Endodermal cell (in vitro differentiated cells): ENCODE measurements around the gene MMP24. TPM values are rescaled to one million over a fixed set of nuclear protein-coding genes. Genes with fewer than 3 reads are reported as not detected.
"Not testable (repeated sequence)": the region's sequence is repeated elsewhere in the genome, so short reads cannot be mapped to it uniquely, and the experiment has no call there.

Source experiments
- DNase-seq: peaks from one replicate; pipeline ENCODE4 v3.0.0-alpha.2; 2017
- H3K27ac ChIP-seq: 2 replicates; pipeline ENCODE4 v1.5.1; 2013; ENCODE audit warnings: mild to moderate bottlenecking, low read depth, low read length, moderate library complexity
- H3K27me3 ChIP-seq: 2 replicates; pipeline ENCODE4 v1.6.1; 2013; ENCODE audit warnings: mild to moderate bottlenecking, low read length, moderate library complexity; ENCODE audit not compliant: insufficient read depth, control insufficient read depth, poor library complexity, severe bottlenecking
- H3K36me3 ChIP-seq: 2 replicates; pipeline ENCODE4 v1.7.0; 2013; ENCODE audit warnings: mild to moderate bottlenecking, low read length, moderate library complexity; ENCODE audit not compliant: control insufficient read depth, insufficient read depth
- H3K4me1 ChIP-seq: one replicate; pipeline ENCODE4 v1.7.0; 2013; ENCODE audit warnings: low read length; ENCODE audit not compliant: control insufficient read depth, insufficient read depth
- H3K4me3 ChIP-seq: 2 replicates; pipeline ENCODE4 v1.5.1; 2013; ENCODE audit warnings: mild to moderate bottlenecking, low read length, moderate library complexity
- H3K9ac ChIP-seq: 2 replicates; pipeline ENCODE4 v1.6.1; 2013; ENCODE audit warnings: mild to moderate bottlenecking, low read length, moderate library complexity; ENCODE audit not compliant: poor library complexity, severe bottlenecking; ENCODE audit errors: extremely low read depth
- H3K9me3 ChIP-seq: 2 replicates; pipeline ENCODE4 v1.6.1; 2013; ENCODE audit warnings: mild to moderate bottlenecking, low read length, moderate library complexity; ENCODE audit not compliant: control insufficient read depth
- H3K27ac Mint-ChIP-seq: 2 replicates; pipeline ENCODE4 v1.8.0; 2020; ENCODE audit warnings: mixed read lengths
- H3K27me3 Mint-ChIP-seq: 2 replicates; pipeline ENCODE4 v1.8.0; 2021; ENCODE audit warnings: mild to moderate bottlenecking, mixed read lengths; ENCODE audit not compliant: insufficient read depth
- H3K36me3 Mint-ChIP-seq: 2 replicates; pipeline ENCODE4 v1.8.0; 2020; ENCODE audit warnings: low read depth, mixed read lengths
- H3K4me1 Mint-ChIP-seq: 2 replicates; pipeline ENCODE4 v1.8.0; 2020; ENCODE audit warnings: mixed read lengths
- H3K4me3 Mint-ChIP-seq: 2 replicates; pipeline ENCODE4 v1.8.0; 2020; ENCODE audit warnings: mild to moderate bottlenecking, moderate library complexity, mixed read lengths
- H3K9me3 Mint-ChIP-seq: 2 replicates; pipeline ENCODE4 v1.8.0; 2020; ENCODE audit warnings: mild to moderate bottlenecking, mixed read lengths
- WGBS, 2 experiments: methylation state at CpG; one replicate each; pipeline versions ENCODE4 v1.1.5 to v1.1.7; 2013; ENCODE audit warnings: missing lambda C conversion rate in 2 of 2, mixed read lengths in 1 of 2; ENCODE audit not compliant: insufficient coverage in 1 of 2, insufficient read length in 1 of 2; 5-methylcytosine and 5-hydroxymethylcytosine counted together
- total RNA-seq, 2 donors: library from RNA; stranded (reverse); fragmentation: NEBNext Ultra II Directional in 1 of 2; extraction: Animal tissue kit (Norgen Biotek cat#: 25700) in 1 of 2; gene quantifications; 2 replicates in 1 of 2; 3 replicates in 1 of 2; pipeline ENCODE4 v1.2.1, GENCODE V29; 2021
- TF ChIP-seq, protein P1 (sequence below): fragments of 200-600 bp; sonication (generic); conservative IDR thresholded peaks from 2 replicates; pipeline ENCODE4 v1.5.0; 2021; ENCODE audit warnings: antibody characterized with exemption, mild to moderate bottlenecking

Gene MMP24
- total RNA-seq, 2 donors from 2014 or later: 1.3 to 5.9 TPM

DNA sequence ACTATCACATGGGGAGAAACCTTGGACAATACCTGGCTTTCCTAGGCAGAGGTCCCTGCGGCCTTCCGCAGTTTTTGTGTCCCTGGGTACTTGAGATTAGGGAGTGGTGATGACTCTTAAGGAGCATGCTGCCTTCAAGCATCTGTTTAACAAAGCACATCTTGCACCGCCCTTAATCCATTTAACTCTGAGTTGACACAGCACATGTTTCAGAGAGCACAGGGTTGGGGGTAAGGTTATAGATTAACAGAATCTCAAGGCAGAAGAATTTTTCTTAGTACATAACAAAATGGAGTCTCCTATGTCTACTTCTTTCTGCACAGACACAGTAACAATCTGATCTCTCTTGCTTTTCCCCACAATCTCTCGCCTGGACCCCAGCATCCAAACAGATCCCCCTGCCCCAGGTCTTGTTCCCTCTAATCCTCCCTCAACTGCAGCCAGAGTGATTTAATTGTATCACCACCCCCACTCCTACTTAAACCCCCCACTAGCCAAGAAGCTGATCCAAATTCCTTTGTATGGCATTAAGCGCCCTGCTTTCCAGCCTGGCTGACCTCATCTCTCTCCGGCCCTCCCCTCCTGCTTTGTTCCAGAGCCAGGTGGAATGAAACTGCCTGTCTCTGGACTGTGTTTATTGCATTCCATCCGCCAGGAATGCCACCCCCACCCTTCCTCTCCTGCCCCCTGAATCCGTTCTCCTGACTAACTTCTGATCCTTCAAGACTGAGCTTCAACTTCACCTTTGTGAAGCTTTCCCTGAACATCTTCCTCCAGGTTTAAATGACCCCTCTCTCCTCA, 36.4 kb downstream of the MMP24 start:
- Mint-ChIP-seq H3K4me1 (peaks cover 37% of the 10 kb centered on the region), H3K4me3 (peak overlapping the region; percentile 40), H3K27ac (peak overlapping the region; percentile 99), H3K9me3 (peaks cover 59% of the 10 kb centered on the region)
- not testable (repeated sequence) for H3K36me3 Mint-ChIP-seq, H3K36me3 ChIP-seq, H3K9me3 ChIP-seq, H3K27me3 ChIP-seq, H3K27me3 Mint-ChIP-seq
- H3K27ac ChIP-seq: peak overlapping the region; percentile 89
- peaks cover 22% of the 10 kb centered on the region for H3K4me1 ChIP-seq
- DNase-seq: peak; percentile 91
- peak overlapping the region; percentile 91 for H3K9ac ChIP-seq
- TF ChIP-seq, protein P1, sequence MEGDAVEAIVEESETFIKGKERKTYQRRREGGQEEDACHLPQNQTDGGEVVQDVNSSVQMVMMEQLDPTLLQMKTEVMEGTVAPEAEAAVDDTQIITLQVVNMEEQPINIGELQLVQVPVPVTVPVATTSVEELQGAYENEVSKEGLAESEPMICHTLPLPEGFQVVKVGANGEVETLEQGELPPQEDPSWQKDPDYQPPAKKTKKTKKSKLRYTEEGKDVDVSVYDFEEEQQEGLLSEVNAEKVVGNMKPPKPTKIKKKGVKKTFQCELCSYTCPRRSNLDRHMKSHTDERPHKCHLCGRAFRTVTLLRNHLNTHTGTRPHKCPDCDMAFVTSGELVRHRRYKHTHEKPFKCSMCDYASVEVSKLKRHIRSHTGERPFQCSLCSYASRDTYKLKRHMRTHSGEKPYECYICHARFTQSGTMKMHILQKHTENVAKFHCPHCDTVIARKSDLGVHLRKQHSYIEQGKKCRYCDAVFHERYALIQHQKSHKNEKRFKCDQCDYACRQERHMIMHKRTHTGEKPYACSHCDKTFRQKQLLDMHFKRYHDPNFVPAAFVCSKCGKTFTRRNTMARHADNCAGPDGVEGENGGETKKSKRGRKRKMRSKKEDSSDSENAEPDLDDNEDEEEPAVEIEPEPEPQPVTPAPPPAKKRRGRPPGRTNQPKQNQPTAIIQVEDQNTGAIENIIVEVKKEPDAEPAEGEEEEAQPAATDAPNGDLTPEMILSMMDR: peak; percentile 55
- peak overlapping the region; percentile 68 for H3K4me3 ChIP-seq
- 6 to 17% methylated on average over 4 to 5 of the region's 8 CpGs for WGBS, 2 experiments

DNA sequence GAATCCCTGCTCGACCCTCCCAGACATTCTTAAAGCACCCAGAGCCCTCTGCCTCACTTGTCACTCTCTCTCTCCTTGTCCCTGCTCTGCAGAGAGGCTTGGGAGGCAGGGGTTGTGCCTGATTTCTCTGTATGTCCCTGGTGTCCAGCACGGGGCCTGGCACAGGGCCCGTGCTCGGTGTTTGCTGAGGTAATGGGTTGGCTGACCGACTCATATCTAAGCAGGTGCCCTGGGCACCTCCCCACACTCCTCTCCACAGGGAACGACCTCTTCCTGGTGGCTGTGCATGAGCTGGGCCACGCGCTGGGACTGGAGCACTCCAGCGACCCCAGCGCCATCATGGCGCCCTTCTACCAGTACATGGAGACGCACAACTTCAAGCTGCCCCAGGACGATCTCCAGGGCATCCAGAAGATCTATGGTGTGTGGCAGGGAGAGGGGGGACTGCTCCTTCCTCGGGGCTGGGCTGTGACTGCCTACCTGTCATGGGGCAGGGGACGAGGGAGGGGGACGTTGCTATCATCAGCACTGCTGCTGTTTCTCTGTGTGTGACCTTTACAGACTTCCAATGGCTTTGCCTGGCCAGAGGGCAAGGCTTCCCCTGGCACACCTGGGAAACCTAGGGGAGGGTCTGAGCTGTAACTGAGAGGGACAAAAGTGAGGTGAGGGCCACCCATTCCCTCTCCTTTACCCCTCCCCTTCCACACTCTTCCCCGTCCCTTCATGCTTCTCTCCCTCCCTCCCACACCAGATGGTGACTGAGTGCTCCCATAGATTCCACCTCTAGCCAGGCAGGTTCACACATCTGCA, 37.2 kb downstream of the MMP24 start:
- 81 to 98% methylated on average over 4 to 17 of the region's 17 CpGs for WGBS, 2 experiments
- Histone ChIP-seq H3K27me3 (no peaks in the 10 kb centered on the region), H3K9me3 (no peaks in the 10 kb centered on the region), H3K9ac (peak overlapping the region; percentile 91), H3K4me1 (peaks cover 22% of the 10 kb centered on the region), H3K4me3 (peak overlapping the region; percentile 68), H3K27ac (peak overlapping the region; percentile 89), H3K36me3 (no peaks in the 10 kb centered on the region)
- Mint-ChIP-seq H3K4me3 (peak overlapping the region; percentile 40), H3K27me3 (no peaks in the 10 kb centered on the region), H3K9me3 (peaks cover 62% of the 10 kb centered on the region), H3K4me1 (peaks cover 37% of the 10 kb centered on the region), H3K36me3 (no peaks in the 10 kb centered on the region), H3K27ac (peak overlapping the region; percentile 99)
- TF ChIP-seq, protein P1: no peak
- DNase-seq: no peak

DNA sequence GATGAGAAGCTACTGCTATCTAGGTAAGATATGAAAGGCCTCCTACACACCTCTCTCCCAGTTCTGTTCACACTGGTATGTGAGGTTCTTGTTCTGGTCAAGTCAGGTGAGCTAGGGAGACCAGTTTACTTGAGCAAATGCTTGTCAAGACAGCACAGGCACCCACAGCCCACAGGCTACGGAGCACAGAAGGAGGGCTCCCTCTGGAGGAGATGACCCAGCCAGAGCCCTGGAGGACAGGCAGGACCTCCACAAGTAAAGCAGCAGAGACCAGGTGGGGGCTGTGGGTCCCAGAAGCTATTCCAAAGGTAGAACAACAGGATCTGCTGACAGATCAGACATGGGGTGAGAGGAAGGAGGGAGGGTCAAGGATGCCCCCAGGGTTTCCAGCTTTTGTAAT, 38.3 kb downstream of the MMP24 start:
- Histone ChIP-seq H3K27ac (no peak overlapping the region), H3K4me1 (peaks cover 20% of the 10 kb centered on the region), H3K27me3 (no peaks in the 10 kb centered on the region), H3K9me3 (no peaks in the 10 kb centered on the region), H3K4me3 (no peak overlapping the region), H3K9ac (no peak overlapping the region), H3K36me3 (no peaks in the 10 kb centered on the region)
- H3K36me3 Mint-ChIP-seq: no peaks in the 10 kb centered on the region
- H3K4me3 Mint-ChIP-seq: peak overlapping the region; percentile 40
- DNase-seq: peak; percentile 87
- no peaks in the 10 kb centered on the region for H3K27me3 Mint-ChIP-seq
- H3K4me1 Mint-ChIP-seq: peaks cover 32% of the 10 kb centered on the region
- peaks cover 62% of the 10 kb centered on the region for H3K9me3 Mint-ChIP-seq
- TF ChIP-seq, protein P1: peak; percentile 80
- no peak overlapping the region for H3K27ac Mint-ChIP-seq
- WGBS, 2 experiments: 50 to 59% methylated on average over 1 of the region's 1 CpG
